Measurements from ENCODE around the gene ITGAV. TPM values are rescaled to one million over a fixed set of nuclear protein-coding genes. Genes with fewer than 3 reads are reported as not detected.
A peak's percentile ranks its signal among the peaks of the same experiment; 100 is the strongest.

Gene ITGAV
- total RNA-seq, 1 donor: 311 TPM

DNA sequence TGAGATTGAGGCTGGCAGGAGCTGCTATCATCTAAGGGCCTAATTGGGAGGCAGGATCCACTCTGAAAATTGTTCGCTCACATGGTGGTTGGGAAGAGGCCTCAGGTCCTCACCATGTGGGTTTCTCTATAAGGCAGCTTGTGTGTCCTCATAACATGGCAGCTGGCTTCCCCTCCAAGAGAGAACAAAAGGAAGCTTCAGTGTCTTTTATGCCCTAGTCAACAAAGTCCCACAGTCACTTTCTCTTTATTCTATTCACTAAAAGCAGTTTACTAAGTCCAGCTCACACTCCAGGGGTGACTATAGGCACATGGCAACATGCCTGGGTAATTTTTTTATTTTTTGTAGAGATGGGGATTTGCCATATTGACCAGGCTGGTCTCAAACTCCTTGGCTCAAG is 5.8 kb upstream of the ITGAV start:
- no peak overlapping the region for H2AFZ ChIP-seq (ENCODE audit: low read length)
- no peak overlapping the region for H3K27ac ChIP-seq (ENCODE audit: low read depth, low read length)
- H3K4me3 ChIP-seq (ENCODE audit: insufficient read depth, low read length): no peak overlapping the region
- peaks cover 8% of the 10 kb centered on the region for H3K4me1 ChIP-seq (ENCODE audit: insufficient read depth, low read length)
- H4K20me1 ChIP-seq (ENCODE audit: insufficient read depth, low read length): no peaks in the 10 kb centered on the region
- no peaks in the 10 kb centered on the region for H3K36me3 ChIP-seq (ENCODE audit: insufficient read depth, low read length)
- H3K9me3 ChIP-seq (ENCODE audit: low read depth, low read length): no peaks in the 10 kb centered on the region
- H3K27me3 ChIP-seq (ENCODE audit: insufficient read depth, low read length): no peaks in the 10 kb centered on the region
- no peaks in the 10 kb centered on the region for H3K79me2 ChIP-seq (ENCODE audit: insufficient read depth, low read length)
- TF ChIP-seq CTCF (IDR thresholded peaks at IDR 0.05; ENCODE audit: extremely low read depth, low read depth, low read length): no peak
- H3K4me2 ChIP-seq (ENCODE audit: insufficient read depth, low read length): no peak overlapping the region
- no peak for DNase-seq (ENCODE audit: insufficient read length, low spot score, missing footprints)

GRCh38 chr2:186588421-186588820 is 1.4 kb upstream of the ITGAV start:
- Histone ChIP-seq H3K36me3 (ENCODE audit: insufficient read depth, low read length) (no peaks in the 10 kb centered on the region), H3K4me3 (ENCODE audit: insufficient read depth, low read length) (no peak overlapping the region), H3K9me3 (ENCODE audit: low read depth, low read length) (no peaks in the 10 kb centered on the region), H2AFZ (ENCODE audit: low read length) (no peak overlapping the region), H3K27me3 (ENCODE audit: insufficient read depth, low read length) (no peaks in the 10 kb centered on the region), H3K4me2 (ENCODE audit: insufficient read depth, low read length) (peak overlapping the region; percentile 96), H3K4me1 (ENCODE audit: insufficient read depth, low read length) (peaks cover 15% of the 10 kb centered on the region), H3K79me2 (ENCODE audit: insufficient read depth, low read length) (peaks cover 42% of the 10 kb centered on the region), H4K20me1 (ENCODE audit: insufficient read depth, low read length) (peaks cover 10% of the 10 kb centered on the region), H3K27ac (ENCODE audit: low read depth, low read length) (no peak overlapping the region)
- DNase-seq (ENCODE audit: insufficient read length, low spot score, missing footprints): no peak
- TF ChIP-seq CTCF (IDR thresholded peaks at IDR 0.05; ENCODE audit: extremely low read depth, low read depth, low read length): no peak

GRCh38 chr2:186588940-186589611 is 780 bp upstream of the ITGAV start:
- Histone ChIP-seq H3K9me3 (ENCODE audit: low read depth, low read length) (no peaks in the 10 kb centered on the region), H4K20me1 (ENCODE audit: insufficient read depth, low read length) (peaks cover 17% of the 10 kb centered on the region), H2AFZ (ENCODE audit: low read length) (peak overlapping the region; percentile 88), H3K4me1 (ENCODE audit: insufficient read depth, low read length) (peaks cover 21% of the 10 kb centered on the region), H3K36me3 (ENCODE audit: insufficient read depth, low read length) (no peaks in the 10 kb centered on the region), H3K27ac (ENCODE audit: low read depth, low read length) (peak overlapping the region; percentile 92), H3K4me3 (ENCODE audit: insufficient read depth, low read length) (peak overlapping the region; percentile 93), H3K27me3 (ENCODE audit: insufficient read depth, low read length) (no peaks in the 10 kb centered on the region), H3K79me2 (ENCODE audit: insufficient read depth, low read length) (peaks cover 48% of the 10 kb centered on the region), H3K4me2 (ENCODE audit: insufficient read depth, low read length) (peak overlapping the region; percentile 96)
- no peak for TF ChIP-seq CTCF (IDR thresholded peaks at IDR 0.05; ENCODE audit: extremely low read depth, low read depth, low read length)
- DNase-seq (ENCODE audit: insufficient read length, low spot score, missing footprints): peak; percentile 52

GRCh38 chr2:186590350-186590758 is 498 bp downstream of the ITGAV start:
- peak overlapping the region; percentile 93 for H3K4me3 ChIP-seq (ENCODE audit: insufficient read depth, low read length)
- peak overlapping the region; percentile 92 for H3K27ac ChIP-seq (ENCODE audit: low read depth, low read length)
- H4K20me1 ChIP-seq (ENCODE audit: insufficient read depth, low read length): peaks cover 30% of the 10 kb centered on the region
- H3K36me3 ChIP-seq (ENCODE audit: insufficient read depth, low read length): no peaks in the 10 kb centered on the region
- H3K9me3 ChIP-seq (ENCODE audit: low read depth, low read length): no peaks in the 10 kb centered on the region
- TF ChIP-seq CTCF (IDR thresholded peaks at IDR 0.05; ENCODE audit: extremely low read depth, low read depth, low read length): no peak
- H3K79me2 ChIP-seq (ENCODE audit: insufficient read depth, low read length): peaks cover 61% of the 10 kb centered on the region
- H2AFZ ChIP-seq (ENCODE audit: low read length): peak overlapping the region; percentile 44
- peak; percentile 50 for DNase-seq (ENCODE audit: insufficient read length, low spot score, missing footprints)
- peak overlapping the region; percentile 96 for H3K4me2 ChIP-seq (ENCODE audit: insufficient read depth, low read length)
- H3K4me1 ChIP-seq (ENCODE audit: insufficient read depth, low read length): peaks cover 33% of the 10 kb centered on the region
- H3K27me3 ChIP-seq (ENCODE audit: insufficient read depth, low read length): no peaks in the 10 kb centered on the region

Data from osteoblast (primary cell).